Left ventricle myocardium superior (tissue), 1 donor: Measurements from ENCODE around the gene ELAPOR2. TPM values are rescaled to one million over a fixed set of nuclear protein-coding genes. Genes with fewer than 3 reads are reported as not detected.
"Not testable (repeated sequence)": the region's sequence is repeated elsewhere in the genome, so short reads cannot be mapped to it uniquely, and the experiment has no call there.

Experiments
- ATAC-seq: fragments of 200-7000 bp; cut with Tn5 transposase; one replicate; pipeline ENCODE4 v1.9.1; 2020; ENCODE audit warnings: mild to moderate bottlenecking, moderate library complexity
- DNase-seq: peaks from one replicate; pipeline ENCODE4 v3.0.0-alpha.2; 2020
- intact Hi-C: fragments of 100-400 bp; cut with micrococcal nuclease; formaldehyde crosslinking; loops from one replicate; pipeline ENCODE4 v1.11.0; 2022
- long read RNA-seq: library from polyadenylated mRNA; unstranded; transcript quantifications from one replicate; pipeline ENCODE4 v2.0.0, GENCODE V29; 2021
- total RNA-seq: library from RNA; stranded (reverse); fragmentation: NEBNext Ultra II Directional; extraction: Animal tissue kit (Norgen Biotek cat#: 25700); gene quantifications from one replicate; pipeline ENCODE4 v1.2.1, GENCODE V29; 2021
- donor health status: DM: no; HTN: yes; CAD: no; lungs with severe emphysema.

ELAPOR2 gene
- 4.3 TPM for total RNA-seq
- long read RNA-seq, full-length matches to known transcripts = 4 of 6 reads
- long read RNA-seq, partial matches to known transcripts = 1 of 6 reads
- long read RNA-seq, other reads (novel, unspliced or antisense) = 1 of 6 reads

- DNase-seq = peak; percentile 90
- intact Hi-C loops = no loop called here
- ATAC-seq = peak; percentile 99
Observed at GRCh38 chr7:87059525-87060287, at the start of gene ELAPOR2. Gene ELAPOR2, minus strand, starts transcription at chr7:87059654. Its CDS starts 141 bp downstream, at chr7:87059513.

DNA sequence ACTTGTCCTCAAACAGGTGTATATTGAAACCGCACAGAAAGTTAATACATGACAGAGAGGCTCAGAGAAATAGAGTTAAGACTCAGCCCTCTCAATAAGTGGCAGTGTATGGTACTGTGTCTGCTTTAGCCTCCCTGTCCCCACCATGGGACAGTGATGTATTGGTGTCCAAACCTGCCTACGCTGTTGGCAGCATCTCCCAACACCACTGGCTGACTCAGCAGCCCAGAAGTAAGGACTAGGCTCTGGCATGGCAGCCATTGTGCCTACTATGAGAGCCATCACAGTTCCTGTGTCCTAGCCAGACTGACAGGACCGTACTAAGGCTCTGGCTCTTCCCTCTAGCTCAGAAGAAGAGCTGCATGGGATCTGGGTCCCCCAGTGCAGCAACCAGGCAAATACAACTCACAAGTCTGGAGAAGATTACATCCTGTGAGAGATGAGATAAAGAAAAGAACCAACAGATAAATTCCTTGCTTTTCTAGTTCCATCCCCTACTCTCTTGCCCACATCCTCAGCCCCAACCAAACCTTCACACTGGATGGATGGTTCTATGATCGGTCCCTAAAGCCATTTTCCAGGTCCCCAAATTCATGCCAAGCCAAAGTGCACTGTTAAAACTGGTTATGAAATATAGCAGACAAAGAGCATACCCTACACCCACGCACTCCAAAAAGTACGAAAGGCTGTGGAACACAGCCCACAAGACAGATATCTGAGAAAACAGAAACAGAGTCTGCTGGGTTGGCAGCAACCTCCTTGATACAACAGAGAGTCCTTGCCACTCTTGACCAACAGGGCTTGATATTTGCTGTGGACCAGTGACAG, 48.7 kb upstream of the ELAPOR2 start:
- DNase-seq (no peak), ATAC-seq (no peak)
- intact Hi-C loops = no loop called here

DNA sequence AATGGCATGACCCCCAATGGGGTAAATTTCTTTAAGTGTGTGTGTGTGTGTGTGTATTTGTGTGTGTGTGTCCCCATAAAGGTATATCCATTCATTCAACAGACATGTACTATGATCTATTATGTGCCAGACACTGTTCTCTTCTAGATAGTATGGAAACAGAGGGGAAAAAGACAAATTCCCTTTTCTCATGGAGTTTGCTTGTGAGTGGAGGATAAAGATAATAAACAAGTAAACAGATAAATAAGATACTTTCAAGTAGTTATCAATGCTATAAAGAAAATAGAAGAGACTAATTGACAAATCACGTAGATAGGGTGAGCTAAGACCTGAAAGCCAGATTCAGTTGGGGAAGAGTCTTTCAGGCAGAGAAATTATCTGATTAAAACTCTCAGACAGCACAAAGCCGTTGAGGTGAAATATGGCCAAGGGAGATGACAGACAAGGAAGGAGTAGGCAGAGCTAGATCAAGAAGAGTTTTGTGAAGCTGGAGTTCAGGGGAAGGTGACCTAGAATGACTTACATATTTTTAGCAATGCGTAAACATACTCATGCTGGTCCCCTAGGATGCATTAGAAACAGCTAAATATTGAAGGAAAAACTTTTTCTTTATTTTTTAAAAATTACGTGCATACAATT, 47.6 kb upstream of the ELAPOR2 start:
- intact Hi-C loops = no loop called here
- ATAC-seq (no peak), DNase-seq (no peak)

DNA sequence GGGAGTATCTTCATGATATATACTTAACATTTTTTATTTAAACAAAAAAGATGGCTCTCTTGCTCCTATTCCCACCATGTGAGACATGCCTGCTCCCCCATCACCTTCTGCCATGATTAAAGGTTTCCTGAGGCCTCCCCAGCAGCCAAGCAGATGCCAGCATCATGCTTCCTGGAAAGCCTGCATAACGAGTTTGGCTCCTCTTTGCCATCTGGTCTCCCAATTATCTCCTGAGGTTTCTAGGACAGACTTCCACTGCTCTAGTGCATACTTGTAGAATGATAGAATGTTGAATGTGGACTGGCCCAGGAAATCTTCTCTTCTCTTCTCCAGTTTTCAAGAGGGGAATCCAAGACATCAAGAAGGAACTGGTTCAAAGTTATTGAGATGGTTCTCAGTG, 45.9 kb upstream of the ELAPOR2 start:
- DNase-seq = no peak

DNA sequence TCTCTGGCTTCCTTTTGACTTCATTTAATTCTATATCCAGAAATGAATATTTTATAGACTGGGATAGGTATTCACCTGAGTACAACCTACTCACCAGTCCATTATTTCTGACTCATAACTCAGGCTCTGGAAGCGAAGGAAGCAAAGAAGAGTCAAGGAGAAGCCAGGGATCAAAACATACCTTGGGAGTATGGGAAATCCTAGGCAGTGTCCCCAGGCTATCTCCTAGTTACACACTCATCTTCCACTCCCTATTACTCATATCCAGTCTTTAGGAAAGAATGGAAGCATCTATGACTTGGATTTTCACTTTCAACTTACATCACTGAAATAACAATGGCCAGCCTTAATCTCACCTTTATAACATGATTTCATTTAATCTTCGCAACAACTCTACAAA, 40.9 kb upstream of the ELAPOR2 start:
- DNase-seq (no peak), ATAC-seq (no peak)
- intact Hi-C loops = no loop called here

More for the DNA sequence above, 45.9 kb upstream of the ELAPOR2 start:
- no peak for ATAC-seq
- intact Hi-C loops = no loop called here

GRCh38 chr7:87097375-87097774, 37.9 kb upstream of the ELAPOR2 start:
- intact Hi-C loops = not testable (repeated sequence)

DNA sequence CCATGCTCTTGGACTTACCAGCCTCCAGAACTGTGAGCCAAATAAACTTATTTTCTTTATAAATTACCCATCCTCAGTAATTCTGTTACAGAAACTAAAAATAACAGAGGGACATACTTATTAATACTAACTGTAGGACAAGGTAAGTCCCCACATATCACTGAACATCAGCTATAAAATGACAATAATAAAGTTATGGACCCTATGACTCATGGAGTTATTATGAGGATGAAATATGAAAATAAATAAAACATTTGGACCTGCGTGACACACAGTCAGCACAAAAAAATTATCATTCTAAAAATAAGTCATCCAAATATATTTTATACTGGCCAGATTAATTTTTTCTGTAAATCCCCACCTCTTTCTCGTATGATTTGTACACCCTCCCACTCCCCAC, 34.9 kb upstream of the ELAPOR2 start:
- ATAC-seq (no peak), DNase-seq (no peak)
- intact Hi-C loops = no loop called here

More at GRCh38 chr7:87097375-87097774, 37.9 kb upstream of the ELAPOR2 start:
- ATAC-seq, DNase-seq: not testable (repeated sequence)

- intact Hi-C loops = no loop called here
- ATAC-seq (no peak), DNase-seq (no peak)
Observed at GRCh38 chr7:87092568-87093091, 33.2 kb upstream of the ELAPOR2 start.

DNA sequence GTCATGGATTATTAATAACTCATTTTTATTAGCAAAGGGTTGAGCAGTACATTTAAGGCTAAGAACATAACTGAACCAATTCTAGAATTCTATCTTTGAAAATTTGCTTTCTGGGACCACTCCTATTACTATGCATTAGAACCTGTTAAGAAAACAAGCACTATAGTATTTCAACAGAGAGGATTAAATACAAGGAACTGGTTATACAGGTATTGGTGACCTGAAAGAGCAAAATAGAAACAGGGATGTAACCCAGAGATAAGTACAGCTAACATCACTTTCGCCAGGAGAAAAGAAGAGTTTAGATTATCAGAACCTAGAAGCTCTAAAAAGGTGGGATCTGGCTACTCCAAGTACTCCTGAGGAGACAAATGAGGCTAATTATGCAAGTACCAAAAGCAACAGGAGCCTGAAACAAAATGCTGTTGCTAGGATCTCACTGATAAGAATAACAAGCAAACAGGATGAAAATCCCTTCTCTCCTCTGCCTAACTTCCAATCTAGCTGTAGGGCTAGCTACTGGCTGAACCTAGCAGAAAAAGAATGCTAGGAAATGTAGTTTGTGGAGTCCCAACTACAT, 32.1 kb upstream of the ELAPOR2 start:
- intact Hi-C loops = no loop called here

GRCh38 chr7:87083865-87084519, 24.5 kb upstream of the ELAPOR2 start:
- ATAC-seq = no peak
- intact Hi-C loops = no loop called here
- no peak for DNase-seq

More for the DNA sequence above, 32.1 kb upstream of the ELAPOR2 start:
- no peak for DNase-seq
- ATAC-seq = no peak

DNA sequence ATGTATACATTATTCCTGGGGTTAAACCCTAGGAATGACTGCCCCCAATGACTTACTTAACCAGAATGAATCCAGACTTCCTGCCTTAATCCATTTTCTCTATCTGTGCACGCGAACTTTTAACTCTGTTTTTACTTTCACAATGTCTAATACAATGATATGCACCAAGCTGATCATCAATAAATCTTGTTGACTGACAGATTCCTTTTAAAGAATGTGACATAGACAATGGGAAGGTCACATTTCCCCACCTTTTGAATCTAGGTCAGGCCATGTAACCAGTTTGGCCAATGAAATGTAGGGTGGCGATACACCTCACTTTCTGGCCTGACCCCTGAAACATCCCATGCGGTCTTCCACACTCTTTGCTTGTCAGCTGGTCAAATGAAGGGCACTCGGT, 23.2 kb upstream of the ELAPOR2 start:
- no peak for ATAC-seq
- DNase-seq = no peak
- intact Hi-C loops = no loop called here

GRCh38 chr7:87075671-87076404, 16.4 kb upstream of the ELAPOR2 start:
- ATAC-seq = no peak
- intact Hi-C loops = no loop called here

GRCh38 chr7:87067788-87068187, 8.3 kb upstream of the ELAPOR2 start:
- ATAC-seq = no peak
- intact Hi-C loops = no loop called here
- DNase-seq = no peak

More at GRCh38 chr7:87075671-87076404, 16.4 kb upstream of the ELAPOR2 start:
- no peak for DNase-seq

DNA sequence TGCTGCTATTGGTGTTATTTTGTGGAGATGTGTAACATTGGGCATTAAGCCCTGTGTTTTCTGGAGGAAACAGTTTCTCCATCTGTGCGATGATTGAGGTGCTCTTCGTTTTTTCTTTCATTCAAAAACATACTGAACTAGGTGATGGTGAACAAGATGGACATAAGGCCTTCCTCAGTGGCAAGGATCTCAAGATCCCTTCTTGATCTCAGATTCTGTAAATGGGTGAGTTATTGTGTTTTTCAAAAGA, 759 bp upstream of the ELAPOR2 start:
- ATAC-seq = no peak
- intact Hi-C loops = no loop called here

GRCh38 chr7:87058744-87059524, 520 bp downstream of the ELAPOR2 start:
- peak; percentile 12 for ATAC-seq
- intact Hi-C loops = no loop called here
- DNase-seq = no peak

More for the DNA sequence above, 759 bp upstream of the ELAPOR2 start:
- DNase-seq = no peak

- DNase-seq (no peak), ATAC-seq (no peak)
- intact Hi-C loops = no loop called here
Observed at GRCh38 chr7:87057210-87057609, 2.2 kb downstream of the ELAPOR2 start.

DNA sequence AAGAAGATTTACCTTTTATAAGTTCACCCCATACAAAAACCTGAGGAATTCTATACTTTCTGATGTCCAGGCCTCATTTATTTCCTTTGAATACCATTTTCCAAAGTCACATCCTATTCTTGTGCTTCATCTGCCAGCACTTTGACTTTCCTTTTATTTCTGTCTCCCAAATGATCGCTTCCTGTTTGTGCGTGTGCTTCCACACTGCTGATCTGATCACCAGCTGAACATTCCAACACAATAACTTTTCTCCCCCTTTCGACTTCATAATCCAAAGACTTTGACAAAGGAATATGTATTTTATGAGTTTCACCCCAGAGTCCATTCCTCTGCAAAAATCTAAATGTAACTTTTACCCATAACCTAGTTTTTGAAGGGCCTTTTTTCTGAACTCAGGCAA, 3.1 kb downstream of the ELAPOR2 start:
- intact Hi-C loops = no loop called here
- no peak for ATAC-seq

More for the DNA sequence above, 3.1 kb downstream of the ELAPOR2 start:
- no peak for DNase-seq
